ENCODE data around the gene RRP1.

The RRP1 gene

DNA sequence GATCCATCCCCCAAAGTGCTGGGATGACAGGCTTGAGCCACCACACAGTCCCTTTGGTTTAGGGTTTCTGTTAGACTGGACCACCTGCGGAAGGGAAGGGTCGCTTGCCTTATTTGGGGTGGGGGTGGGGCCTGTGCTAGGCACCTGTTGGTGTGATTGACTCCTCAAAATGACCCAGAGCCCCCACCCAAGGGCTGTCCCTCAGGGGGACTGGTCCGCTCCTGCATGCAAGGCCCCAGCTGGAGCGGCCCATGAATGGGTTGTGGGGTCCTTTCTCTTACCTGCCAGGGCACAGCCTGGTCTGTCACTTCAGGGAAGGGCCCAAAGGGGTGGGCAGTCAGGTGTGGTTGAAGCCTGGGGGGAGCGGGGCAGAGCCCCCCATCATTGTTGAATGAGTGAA lies 11.4 kb upstream of the RRP1 start:
- DNase-seq: no peak

DNA sequence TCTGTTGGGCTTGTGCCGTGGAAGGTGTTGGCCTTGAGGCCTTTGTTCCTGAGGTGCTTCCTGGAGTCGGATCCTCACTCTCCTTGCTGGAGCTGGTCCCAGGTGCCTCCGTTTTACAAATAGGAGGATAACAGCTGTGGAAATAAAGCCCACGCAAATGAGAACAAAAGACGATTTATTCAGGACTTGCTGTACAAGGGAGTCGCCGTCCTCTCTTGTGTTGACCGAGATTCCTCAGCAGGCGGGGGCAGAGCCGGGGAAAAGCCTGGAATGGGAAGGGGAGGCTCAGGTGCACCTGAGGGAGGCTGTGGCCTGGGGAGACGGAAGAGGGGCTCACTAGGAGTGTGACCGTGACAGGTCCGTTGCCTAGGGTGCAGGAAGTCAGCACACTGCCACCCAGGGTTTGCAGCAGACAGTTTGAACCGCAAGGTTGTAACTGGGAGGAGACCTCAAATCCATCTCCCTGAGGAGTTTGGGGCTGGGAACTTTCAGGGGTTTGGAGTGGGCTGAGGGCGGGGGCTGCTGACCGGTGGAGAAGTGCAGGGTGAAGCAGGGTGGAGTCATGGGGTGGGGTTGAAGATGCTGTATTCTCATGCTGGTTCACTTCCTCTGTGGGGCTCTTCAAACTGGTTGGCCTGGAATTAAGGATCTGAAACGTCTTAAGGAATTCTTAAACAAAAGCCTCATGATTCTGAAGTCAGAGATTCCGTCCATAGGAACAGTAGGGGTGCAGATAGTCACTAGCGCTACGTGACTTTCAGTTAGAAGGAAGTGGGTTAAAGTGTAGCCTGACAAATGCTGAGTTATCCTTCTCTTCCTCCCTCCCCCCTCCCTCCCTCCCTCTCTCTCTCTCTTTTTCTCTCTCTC lies 10.7 kb upstream of the RRP1 start:
- DNase-seq: no peak

DNA sequence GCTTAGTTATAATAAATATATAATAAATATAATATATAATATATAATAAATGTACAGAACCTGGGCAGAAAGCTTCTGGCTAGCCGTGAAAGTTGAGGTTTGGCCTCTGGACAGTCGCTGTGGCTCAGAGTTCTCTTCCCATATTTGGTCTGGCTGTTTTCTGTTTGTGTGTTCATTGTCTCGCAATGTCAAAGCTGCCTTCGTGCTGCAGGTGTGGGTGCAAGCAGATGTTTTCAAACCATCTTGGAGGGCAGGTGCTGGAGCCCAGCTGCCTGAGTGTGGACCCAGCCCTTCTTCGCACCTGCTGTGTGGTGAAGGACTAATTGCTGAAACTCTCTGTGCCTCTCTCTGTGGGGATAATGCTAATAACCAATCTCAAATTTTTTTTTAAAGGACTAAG lies 9.7 kb upstream of the RRP1 start:
- DNase-seq: no peak

DNA sequence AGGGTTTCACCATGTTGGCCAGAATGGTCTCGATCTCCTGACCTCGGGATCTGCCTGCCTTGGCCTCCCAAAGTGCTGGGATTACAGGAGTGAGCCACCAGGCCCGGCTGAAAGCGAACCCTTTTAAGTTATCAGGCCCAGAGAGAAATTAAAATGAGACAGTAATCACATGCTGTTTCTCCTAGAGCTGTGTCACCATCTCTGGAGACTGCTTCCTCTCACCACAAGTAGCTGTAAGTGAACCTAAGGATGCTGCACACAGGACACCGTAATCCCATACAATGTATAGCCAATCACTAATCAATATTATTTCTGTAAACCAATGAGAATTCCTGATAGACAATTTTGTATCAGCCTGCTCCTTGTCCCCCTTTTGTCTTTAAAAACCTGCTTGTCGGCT lies 7.5 kb upstream of the RRP1 start:
- DNase-seq: no peak

DNA sequence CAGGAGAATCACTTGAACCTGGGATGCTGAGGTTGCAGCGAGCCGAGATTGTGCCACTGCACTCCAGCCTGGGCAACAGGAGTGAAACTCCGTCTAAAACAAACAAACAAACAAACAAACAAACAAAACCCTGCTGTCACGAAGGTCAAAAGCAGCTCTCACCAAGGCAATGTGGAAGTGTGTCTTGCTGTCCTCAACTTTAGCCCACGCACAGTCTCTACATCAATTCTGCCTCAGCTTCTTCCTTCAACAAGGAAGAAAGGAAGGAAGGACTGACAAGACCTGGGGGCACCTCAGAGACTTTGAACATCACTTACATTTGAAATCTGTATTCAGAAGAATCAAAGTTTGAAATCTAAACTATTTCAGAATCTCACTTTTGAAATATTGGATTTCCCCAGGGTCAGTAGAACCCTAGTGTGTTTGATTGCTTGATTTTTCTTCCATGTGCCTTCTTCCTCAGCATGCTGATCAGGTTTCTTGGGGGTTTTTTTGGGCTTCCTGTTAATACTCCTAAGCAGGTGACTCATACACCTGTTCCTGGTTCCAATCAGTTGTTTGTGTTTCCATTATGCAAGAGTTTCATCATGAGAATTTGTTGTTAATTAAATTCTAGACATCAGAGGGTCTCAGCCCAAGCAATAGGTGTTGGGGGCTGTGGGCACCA lies 6.8 kb upstream of the RRP1 start:
- DNase-seq: no peak

DNA sequence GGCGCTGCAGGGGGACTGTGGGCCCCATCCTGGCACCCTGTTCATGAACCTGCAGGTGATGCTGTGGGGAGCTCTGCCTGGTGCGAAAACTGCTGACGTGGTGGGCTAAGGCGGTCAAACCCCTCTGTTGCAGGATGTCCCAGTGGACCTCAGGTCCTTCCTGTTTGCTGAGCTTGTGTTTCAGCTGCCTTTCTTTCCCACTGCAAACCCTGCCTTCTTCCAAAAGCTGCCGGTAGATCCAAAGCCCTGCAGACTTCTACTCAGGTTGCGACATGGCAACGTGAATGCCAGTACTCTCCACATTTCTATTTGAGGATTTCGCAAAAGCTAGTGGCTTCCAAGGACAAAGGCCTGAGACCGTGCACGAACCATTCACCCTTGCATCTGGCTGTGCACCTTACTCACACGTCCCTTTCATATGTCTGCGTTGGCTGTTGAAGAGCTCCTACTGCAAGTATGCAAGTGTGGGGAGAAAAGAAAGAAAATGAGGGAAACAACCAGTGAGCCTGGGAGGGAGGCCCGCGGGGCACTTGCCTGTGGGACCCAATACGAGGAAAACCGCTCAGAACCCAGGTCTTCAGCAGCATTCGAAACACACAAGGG lies 6.2 kb upstream of the RRP1 start:
- no peak for DNase-seq

DNA sequence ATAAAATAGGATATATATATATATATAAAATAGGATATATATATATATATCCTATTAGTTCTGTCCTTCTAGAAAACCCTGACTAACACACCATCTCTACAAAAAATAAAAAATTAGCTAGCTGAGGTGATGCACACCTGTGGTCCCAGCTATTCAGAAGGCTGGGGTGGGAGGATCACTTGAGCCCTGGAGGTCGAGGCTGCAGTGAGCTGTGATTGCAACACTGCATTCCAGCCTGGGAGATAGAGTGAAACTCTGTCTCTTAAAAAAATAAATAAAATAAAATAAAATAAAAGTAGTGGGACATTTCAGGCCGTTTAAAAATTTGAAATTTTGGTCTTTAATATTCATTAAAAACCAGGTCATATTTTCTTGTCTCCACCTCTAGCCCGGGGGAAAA lies 4.2 kb upstream of the RRP1 start:
- DNase-seq: no peak

DNA sequence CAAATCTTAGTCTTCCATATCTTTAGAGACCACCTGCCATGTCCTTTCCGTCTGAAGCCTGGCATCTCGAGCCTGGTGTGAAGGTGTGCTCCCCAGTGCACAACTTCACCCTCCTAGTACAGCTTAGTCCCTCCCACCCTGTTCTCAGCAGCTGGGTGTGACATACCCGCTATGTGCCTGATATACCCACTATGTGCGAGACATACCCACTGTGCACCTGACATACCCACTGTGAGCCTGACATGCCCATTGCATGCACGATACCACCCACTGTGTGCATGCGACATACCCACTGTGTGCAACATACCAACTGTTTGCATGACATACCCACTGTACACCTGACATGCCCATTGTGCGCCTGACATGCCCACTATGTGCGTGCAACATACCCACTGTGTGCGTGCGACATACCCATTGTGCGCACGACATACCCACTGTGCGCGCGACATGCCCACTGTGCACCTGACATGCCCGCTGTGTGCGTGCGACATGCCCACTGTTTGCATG lies 3.0 kb upstream of the RRP1 start:
- DNase-seq: no peak

DNA sequence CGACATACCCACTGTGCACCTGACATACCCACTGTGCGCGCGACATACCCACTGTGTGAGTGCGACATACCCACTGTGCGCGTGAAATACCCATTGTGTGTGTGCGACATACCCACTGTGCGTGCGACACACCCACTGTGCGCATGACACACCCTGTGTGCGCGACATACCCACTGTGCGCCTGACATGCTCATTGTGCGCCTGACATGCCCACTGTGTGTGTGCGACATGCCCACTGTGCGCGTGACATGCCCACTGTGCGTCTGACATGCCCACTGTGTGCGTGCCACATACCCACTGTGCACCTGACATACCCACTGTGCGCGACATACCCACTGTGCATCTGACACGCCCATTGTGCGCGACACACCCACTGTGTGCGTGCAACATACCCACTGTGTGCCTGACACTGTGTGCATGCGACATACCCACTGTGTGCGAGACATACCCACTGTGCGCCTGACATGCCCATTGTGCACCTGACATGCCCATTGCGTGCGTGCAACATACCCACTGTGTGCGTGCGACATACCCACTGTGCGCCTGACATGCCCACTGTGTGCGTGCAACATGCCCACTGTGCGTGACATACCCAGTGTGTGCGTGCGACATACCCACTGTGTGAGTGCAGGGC lies 2.5 kb upstream of the RRP1 start:
- DNase-seq: no peak

DNA sequence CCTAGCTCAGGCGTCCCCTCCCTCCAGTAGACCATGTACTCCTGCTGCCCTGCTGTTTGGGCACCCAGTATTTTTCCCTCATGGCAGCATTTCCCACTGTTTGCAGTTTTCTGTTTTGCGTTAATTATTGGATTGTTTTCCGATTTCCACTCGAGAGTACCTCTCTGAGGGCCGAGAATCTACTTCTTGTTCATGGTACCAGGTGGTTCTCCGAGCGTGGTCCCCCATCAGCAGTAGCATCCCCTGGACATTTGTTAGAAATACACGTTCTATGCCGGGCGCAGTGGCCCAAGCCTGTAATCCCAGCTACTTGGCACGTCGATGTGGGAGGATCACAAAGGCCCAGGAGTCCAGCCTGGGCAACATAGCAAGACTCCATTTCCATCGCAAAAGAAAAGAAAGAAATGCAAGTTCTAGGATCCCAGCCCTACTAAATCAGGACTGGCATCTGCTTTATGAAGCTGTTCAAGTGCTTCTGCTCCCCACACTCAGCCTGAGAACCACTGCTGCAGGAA lies 690 bp downstream of the RRP1 start:
- DNase-seq: no peak

DNA sequence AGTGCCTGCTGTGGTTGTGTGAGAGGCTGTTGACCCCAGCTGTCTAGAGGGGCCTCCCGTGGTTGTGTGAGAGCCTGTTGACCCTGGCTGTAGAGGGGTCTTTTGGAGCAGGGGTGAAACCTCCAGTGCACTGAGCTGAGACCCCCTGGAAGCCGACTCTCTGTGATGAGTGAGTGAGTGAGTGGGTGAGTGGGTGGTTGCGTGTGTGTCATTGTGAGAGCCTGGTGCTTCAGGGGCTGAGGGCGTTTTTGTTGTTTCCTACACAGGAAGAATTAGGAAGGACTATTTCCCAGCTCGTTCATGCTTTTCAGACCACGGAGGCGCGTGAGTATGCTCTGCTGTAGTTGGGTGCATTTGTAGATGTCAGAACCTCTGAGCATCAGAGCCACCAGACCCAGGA lies 3.0 kb downstream of the RRP1 start:
- no peak for DNase-seq

DNA sequence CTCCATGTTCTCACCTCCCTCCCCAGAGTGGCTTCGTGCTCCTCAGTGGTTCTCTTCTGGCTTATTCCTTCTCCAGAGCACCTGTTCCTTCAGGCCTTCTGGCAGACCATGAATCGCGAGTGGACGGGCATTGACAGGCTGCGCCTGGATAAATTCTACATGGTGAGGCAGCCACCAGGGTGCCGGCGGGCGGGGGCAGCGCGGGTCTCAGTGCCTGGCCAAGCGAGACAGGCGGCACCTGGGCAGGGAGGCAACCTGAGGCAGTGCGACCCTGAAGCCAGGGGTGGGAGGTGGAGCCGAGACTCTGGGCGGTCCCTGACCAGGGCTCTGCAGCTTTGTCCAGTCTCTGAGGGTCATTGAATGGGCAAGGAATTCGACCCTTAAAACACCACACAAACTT lies 3.9 kb downstream of the RRP1 start:
- no peak for DNase-seq

DNA sequence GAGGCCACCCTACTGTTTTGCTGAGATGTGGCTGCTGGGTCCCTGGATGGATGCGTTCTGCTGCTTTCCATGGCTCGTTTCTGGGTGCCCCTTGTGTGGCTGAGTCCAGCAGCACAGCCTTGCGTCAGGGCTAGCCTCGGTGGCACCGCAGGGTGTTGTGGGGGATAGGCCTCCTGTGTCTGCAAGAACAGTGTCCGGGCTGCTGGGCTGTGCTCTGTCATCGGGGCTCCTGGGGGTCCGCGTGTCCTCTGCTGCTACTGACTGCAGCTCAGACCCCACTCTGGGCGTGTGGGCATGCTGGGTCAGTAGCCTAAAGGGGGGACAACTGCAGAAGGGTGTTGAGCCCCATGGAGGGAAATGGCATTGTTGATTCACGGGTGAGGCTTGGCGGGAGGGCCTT lies 4.9 kb downstream of the RRP1 start:
- no peak for DNase-seq

DNA sequence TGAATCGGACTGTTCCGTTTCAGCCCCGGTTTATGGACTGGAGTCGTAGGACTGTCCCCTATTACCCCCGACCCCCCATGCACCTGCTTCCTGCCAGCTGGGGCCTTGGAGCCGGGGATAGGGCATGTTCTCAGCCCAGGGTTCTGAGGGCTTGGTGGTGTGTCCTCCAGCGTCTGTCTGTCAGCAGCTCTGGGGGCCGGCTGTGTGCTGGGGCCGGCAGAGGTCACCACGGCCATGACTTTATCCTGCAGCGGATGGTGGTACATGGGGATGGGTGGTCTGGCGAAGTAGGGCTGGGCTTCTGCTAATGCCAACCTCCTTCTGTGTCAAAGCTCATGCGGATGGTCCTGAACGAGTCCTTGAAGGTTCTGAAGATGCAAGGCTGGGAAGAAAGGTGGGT lies 5.5 kb downstream of the RRP1 start:
- no peak for DNase-seq

DNA sequence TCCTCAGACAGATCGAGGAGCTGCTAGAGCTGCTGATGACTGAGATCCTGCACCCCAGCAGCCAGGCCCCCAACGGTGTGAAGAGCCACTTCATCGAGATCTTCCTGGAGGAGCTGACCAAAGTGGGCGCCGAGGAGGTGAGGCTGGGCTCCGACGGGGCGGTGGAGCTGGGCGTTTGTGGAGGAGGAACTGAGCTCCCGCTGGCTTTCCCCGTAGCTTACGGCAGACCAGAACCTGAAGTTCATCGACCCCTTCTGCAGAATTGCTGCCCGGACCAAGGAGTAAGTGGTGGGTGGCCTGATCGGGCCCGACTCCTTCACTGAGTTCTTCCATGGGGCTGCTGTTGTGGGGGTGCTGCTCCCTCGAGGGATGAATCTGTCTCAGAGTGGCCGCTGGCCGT lies 8.0 kb downstream of the RRP1 start:
- DNase-seq: no peak

DNA sequence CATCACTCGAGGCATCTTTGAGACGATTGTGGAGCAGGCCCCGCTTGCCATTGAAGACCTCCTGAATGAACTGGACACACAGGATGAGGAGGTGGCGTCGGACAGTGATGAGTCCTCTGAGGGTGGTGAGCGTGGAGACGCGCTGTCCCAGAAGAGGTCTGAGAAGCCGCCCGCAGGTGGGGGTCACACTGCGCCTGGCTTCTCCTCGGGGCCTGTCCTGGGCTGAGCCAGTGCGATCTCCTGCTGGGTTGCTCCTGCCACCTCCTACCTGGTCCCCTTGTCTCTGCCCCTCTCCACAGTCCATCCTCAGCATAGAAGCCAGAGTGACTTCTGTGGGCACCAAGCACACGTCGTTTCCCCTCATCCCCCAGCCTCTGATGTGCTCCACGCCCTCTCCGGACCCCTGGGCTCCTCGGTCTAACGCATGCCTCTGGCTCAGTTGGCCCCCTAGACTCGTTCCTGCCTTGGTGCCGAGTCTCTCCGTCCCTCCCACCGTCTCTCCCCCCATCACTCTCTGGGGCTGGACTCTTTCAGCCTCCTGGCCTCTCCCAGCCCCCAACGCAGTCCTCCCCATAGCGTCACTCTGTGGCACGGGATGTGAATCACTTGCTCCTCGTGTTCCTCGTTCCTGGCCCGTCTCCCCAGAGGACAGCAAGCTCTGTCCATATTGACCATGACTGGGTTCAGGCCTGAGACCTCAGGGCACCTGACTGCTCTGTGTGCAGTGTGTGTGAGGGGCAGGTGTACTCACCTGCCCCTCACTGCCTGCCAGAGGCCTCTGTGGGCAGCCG lies 8.7 kb downstream of the RRP1 start:
- no peak for DNase-seq

DNA sequence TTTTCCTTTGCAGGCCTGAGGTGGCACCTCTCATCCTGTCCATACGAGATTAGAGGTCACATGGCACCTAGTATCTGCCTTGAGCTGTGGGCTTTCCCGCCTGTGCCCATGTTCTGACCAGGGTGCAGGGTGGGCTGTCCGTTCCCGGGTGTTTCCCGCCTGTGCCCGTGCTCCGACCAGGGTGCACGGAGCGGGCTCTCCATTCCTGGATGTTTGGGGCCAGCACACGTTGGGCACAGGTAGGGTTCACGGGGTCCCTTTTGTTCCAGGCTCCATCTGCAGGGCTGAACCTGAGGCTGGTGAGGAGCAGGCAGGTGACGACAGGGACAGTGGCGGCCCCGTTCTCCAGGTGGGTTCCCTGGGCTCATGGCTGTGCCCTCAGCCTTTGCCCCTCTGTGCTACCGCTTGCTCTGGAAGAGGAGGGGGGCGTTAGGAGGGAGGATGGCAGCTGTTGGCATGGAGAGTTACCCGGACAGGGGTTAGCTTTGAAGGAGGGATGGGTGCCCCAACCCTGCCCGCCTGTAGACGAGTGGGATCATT lies 10.0 kb downstream of the RRP1 start:
- no peak for DNase-seq

DNA sequence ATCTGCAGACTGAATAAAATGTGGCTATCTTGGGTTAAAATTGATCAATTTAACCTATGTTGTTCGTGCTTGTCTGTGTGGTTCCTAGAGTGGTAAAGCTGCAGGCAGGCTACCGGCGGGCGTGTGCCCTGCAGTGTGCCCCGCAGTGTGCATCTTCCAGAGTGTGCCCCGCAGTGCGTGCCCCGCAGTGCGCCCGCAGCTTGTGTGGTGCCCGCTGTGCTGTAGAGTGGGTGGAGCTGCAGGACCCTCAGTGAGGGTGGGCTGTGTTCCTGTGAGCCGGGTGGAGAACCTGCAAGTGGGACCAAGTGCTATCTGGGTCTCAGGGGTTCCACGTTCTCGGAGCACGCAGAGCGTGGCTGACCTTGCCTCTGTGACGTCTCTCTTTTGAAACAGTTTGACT lies 10.7 kb downstream of the RRP1 start:
- DNase-seq: no peak

DNA sequence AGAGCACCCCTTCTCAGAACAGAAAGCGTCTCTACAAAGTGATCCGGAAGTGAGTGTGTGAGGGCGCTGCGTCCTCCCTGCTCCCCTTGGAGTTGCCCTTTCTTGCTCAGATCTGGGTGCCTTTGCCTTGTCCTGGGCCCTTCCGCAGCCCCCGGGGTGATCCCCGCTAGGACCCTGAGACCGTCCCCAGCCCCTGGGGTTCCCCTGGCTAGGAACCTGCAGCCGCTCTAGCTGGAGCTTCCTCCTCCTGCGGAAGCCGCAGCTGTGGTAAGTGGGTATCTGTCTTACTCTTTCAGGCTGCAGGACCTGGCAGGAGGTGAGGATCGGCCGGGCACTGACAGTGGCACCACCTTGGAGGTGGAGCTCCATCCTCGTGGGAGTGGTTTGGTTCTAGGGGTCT lies 11.2 kb downstream of the RRP1 start:
- DNase-seq: no peak

DNA sequence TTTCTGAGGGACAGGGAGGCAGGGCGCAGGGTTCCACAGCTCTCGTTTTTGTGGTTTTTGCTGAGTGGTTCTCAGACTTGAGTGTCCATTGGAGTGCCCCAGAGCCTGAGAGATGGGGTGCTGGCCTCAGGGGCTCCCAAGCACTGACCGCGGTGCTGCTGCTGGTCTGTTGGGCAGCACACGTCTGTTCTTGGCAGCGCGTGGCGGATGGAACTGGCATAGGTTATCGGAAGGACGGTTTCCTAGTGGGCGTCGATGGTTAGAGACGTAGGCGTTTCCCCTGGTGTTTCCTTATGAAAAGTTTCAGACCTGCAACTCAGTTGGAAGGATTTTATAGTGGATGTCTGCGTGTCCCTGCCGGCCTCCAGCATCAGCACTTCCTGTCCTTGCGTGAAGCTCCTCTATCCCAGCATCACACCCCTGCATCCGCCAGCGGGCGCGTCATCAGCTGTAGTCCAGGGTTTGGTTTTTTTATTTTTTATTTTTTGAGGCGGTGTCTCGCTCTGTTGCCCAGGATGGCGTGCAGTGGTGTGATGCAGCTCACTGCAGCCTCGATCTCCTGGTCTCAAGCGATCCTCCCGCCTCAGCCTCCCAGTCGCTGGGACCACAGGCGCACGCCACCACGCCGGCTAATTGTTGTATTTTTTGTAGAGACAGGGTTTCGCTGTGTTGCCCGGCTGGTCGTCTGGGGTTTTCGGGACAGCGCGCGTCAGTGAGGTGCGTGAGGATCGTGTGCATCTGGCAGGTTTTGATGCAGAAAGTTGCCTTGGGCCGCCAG lies 11.8 kb downstream of the RRP1 start:
- no peak for DNase-seq

DNA sequence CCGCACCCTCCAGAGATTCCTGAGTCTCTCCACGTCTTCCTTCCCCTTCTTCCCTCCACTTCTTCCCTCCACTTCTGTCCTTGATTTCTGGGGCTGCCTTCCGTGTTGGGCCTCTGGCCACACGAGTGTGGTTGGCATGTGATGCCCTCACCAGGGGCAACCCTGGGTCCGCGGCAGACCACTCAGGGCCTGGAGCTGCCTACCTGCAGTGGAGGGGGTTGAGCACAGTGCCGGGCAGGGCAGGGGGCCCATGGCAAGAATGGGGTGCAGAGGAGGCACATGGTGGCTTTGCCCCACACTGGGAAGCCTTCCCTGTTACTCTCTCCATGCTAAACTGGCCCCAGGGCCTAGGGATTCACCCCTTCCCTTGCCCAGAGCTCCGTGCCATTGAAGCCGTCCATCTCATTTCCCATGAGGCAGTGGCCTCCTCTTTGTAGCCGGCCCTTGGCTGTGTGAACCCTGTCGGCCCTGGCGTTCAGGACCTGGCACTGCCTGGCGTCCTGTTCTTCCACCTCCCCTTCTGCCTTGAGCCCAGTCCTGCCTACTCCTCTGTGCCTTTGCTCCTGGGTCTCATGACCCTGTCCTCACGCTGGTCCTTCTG lies 13.4 kb downstream of the RRP1 start:
- DNase-seq: no peak
